Esophagus squamous epithelium (tissue), 4 donors: ENCODE data around the gene NPAT.

ENCODE experiments used
- POLR2A ChIP-seq, 4 donors: fragments of 450-650 bp; IDR thresholded peaks; one replicate each; pipeline ENCODE4 v1.6.1; 2017; ENCODE audit warnings: antibody characterized with exemption in 4 of 4, mild to moderate bottlenecking in 4 of 4, moderate library complexity in 3 of 4
- TF ChIP-seq, protein P1 (sequence below), 6 experiments: fragments of 450-650 bp in 4 of 6; fragments of 200-600 bp in 2 of 6; sonication (generic) in 2 of 6; IDR thresholded peaks; one replicate each; pipeline ENCODE4 v1.5.1; 2016 to 2019; ENCODE audit warnings: antibody characterized with exemption in 6 of 6, mild to moderate bottlenecking in 4 of 6, moderate library complexity in 4 of 6

DNA sequence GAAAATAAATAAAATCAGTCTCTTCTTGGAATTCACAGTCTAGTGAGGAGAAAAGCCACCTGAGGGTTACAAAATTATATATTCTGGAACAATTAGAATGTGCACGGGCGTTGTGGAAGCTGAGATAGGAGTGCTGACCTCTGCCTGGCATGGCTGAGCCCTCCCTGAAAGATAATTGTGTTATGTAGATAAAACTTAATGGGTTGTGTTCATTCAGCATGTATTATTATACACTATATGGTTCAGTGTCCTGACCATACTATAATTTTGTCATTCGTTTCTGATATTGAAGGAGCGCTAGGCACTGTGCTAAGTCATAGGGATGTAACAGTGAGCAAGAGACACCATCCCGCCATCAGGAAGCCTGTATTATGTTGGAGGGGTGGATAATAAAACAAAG is 97.3 kb downstream of the NPAT start:
- TF ChIP-seq, protein P1, sequence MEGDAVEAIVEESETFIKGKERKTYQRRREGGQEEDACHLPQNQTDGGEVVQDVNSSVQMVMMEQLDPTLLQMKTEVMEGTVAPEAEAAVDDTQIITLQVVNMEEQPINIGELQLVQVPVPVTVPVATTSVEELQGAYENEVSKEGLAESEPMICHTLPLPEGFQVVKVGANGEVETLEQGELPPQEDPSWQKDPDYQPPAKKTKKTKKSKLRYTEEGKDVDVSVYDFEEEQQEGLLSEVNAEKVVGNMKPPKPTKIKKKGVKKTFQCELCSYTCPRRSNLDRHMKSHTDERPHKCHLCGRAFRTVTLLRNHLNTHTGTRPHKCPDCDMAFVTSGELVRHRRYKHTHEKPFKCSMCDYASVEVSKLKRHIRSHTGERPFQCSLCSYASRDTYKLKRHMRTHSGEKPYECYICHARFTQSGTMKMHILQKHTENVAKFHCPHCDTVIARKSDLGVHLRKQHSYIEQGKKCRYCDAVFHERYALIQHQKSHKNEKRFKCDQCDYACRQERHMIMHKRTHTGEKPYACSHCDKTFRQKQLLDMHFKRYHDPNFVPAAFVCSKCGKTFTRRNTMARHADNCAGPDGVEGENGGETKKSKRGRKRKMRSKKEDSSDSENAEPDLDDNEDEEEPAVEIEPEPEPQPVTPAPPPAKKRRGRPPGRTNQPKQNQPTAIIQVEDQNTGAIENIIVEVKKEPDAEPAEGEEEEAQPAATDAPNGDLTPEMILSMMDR (IDR thresholded peaks at IDR 0.05): no peak
- no peak for TF ChIP-seq POLR2A (IDR thresholded peaks at IDR 0.05)
